H1 (cell line): ENCODE results near the gene ZNF333. TPM values are rescaled to one million over a fixed set of nuclear protein-coding genes. Genes with fewer than 3 reads are reported as not detected.

ENCODE experiments used
- EP300 ChIP-seq, 2 experiments: IDR thresholded peaks; 1 replicate in 1 of 2; 2 replicates in 1 of 2; pipeline ENCODE4 v1.6.1; 2011 to 2012; ENCODE audit warnings: low read depth in 2 of 2, low read length in 2 of 2, mild to moderate bottlenecking in 2 of 2, borderline replicate concordance in 1 of 2, inconsistent platforms in 1 of 2, moderate library complexity in 1 of 2
- SIRT6 ChIP-seq: IDR thresholded peaks from one replicate; pipeline ENCODE4 v1.7.1; 2012; ENCODE audit warnings: low read length, inconsistent platforms
- SP2 ChIP-seq: IDR thresholded peaks from 2 replicates; pipeline ENCODE4 v1.6.1; 2012; ENCODE audit warnings: mild to moderate bottlenecking, low read length, inconsistent platforms
- SP4 ChIP-seq: IDR thresholded peaks from 2 replicates; pipeline ENCODE4 v1.6.1; 2012; ENCODE audit warnings: low read length, inconsistent platforms
- SRF ChIP-seq: IDR thresholded peaks from 2 replicates; pipeline ENCODE4 v1.6.1; 2011; ENCODE audit warnings: mild to moderate bottlenecking, low read depth, low read length, moderate library complexity
- polyA plus RNA-seq, 7 experiments: library from polyadenylated mRNA; depleted of rRNA in 3 of 7; stranded (reverse) in 5 of 7; unstranded in 2 of 7; fragments of >200 nt in 5 of 7; fragments of 200-250 nt in 2 of 7; gene quantifications; 1 replicate in 5 of 7; 2 replicates in 1 of 7; 4 replicates in 1 of 7; pipeline versions ENCODE4 v1.2.1 to v1.2.3, GENCODE V29; 2011 to 2013; ENCODE audit warnings: missing spikeins in 2 of 7, mixed read lengths in 2 of 7
- total RNA-seq: library from RNA; stranded (reverse); fragmentation: NEBNext Ultra II Directional; extraction: Animal tissue kit (Norgen Biotek cat#: 25700); gene quantifications from 2 replicates; pipeline ENCODE4 v1.2.1, GENCODE V29; 2021
- TF ChIP-seq, protein P1 (sequence below): IDR thresholded peaks from 2 replicates; pipeline ENCODE4 v1.6.1; 2011; ENCODE audit warnings: low read length, improper control_type of control experiment

The ZNF333 gene
- total and polyA plus RNA-seq, 2 of the 8 experiments (the other 6 are each of a cell fraction or from before 2014, with no cell fraction given): 7.3 to 8.4 TPM

DNA sequence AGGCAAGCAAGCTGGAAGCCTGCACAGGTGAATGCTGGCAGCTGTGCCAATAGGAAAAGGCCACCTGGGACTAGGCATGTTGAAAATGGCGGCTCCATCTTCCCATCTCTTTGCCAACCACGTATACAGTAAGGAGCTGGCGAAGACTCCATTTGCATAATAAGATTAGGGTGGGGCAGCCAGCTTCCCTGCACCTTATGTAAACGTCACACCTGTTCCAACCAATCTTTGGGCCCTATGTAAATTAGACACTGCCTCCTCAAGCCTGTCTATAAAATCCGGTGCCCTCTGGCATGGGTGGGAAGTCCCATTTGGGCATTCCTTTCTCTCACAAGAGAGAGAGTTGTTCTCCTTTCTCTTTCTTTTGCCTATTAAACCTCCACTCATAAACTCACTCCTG lies 71.8 kb downstream of the ZNF333 start (continued):
- no peak for TF ChIP-seq SP4
- TF ChIP-seq SIRT6: no peak
- TF ChIP-seq SRF: no peak
- TF ChIP-seq, protein P1, sequence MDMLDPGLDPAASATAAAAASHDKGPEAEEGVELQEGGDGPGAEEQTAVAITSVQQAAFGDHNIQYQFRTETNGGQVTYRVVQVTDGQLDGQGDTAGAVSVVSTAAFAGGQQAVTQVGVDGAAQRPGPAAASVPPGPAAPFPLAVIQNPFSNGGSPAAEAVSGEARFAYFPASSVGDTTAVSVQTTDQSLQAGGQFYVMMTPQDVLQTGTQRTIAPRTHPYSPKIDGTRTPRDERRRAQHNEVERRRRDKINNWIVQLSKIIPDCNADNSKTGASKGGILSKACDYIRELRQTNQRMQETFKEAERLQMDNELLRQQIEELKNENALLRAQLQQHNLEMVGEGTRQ: no peak
- no peak for TF ChIP-seq EP300 (IDR thresholded peaks at IDR 0.05; ENCODE audit: borderline replicate concordance in 1 of 2, low read depth in 2 of 2, low read length in 2 of 2)
- TF ChIP-seq SP2: no peak
- TF ChIP-seq, all 59 proteins: peak for 0
